Peyer's patch (tissue), 4 donors: Measurements from ENCODE around the gene GPSM1.

Experiments used
- CTCF ChIP-seq, 6 experiments: fragments of 450-650 bp in 4 of 6; fragments of 200-600 bp in 2 of 6; sonication (generic) in 1 of 6; IDR thresholded peaks; one replicate each; pipeline ENCODE4 v1.5.1; 2017 to 2019; ENCODE audit warnings: antibody characterized with exemption in 6 of 6, mild to moderate bottlenecking in 3 of 6, moderate library complexity in 1 of 6
- POLR2A ChIP-seq, 2 donors: fragments of 450-650 bp; IDR thresholded peaks; one replicate each; pipeline ENCODE4 v1.5.1; 2017; ENCODE audit warnings: antibody characterized with exemption in 2 of 2, mild to moderate bottlenecking in 2 of 2, moderate library complexity in 2 of 2

DNA sequence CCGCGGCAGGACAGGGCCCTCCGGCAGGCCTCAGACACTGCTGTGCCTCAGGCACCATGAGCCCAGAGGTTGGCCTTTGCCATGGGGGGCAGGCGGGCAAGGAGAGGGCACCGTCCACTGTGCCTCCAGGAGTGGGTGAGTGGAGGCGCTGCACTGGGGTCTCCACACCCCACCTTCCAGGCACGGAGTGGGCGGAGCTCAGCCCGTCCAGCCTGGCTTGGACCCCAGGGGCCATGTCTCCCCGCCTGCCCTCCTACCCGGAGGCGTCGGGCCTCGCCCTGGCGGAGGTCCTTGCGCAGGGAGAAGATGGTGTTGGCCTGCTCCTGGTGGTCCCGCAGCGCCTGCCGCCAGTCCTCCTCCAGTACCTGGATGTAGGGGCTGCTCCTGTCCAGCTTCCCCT is 42.7 kb downstream of the GPSM1 start:
- TF ChIP-seq CTCF (IDR thresholded peaks at IDR 0.05) (no peak), POLR2A (IDR thresholded peaks at IDR 0.05) (no peak)
